ENCODE data around the gene WASHC4.

The WASHC4 gene

DNA sequence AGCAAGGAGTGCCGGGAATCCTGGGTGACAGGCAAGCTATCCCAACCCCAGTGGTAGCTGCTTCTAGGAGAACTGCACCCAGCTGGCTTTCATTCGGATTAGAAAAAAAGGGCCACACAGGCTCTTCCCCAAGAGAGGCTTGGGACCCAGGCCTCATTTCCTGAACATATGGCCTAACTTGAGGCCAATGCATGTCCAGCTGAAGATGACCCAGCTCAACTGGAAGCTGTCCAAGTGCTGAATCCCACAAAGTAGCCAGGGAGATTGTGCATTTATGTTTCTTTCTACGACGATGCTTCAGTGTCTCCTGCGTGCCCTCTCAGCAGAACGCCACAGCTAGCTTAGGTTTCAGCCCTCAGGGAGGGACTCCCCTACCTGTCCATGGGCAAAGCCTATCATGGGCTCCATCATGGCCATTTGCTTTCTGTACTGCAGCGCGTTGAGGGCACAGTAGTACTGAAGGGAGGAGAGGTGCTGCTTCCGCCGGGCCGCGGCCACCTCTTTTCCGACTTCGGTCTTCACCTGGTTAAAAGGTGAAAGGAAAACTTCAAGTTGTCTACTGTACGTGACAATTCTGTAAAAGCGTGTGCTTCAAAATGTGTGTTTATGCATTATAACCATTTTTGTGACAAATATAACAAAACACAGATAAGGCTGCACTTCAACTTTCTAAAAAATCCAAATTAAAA, 99.3 kb downstream of the WASHC4 start:
- H3K4me3 ChIP-seq (ENCODE audit: low read depth, low read length) = no peak overlapping the region
- in situ Hi-C loops (cut with HindIII; ENCODE audit: low sequenced_read_pairs) = no loop called here
- DNase-seq (ENCODE audit: low read depth) = no peak
- TF ChIP-seq, protein P1, sequence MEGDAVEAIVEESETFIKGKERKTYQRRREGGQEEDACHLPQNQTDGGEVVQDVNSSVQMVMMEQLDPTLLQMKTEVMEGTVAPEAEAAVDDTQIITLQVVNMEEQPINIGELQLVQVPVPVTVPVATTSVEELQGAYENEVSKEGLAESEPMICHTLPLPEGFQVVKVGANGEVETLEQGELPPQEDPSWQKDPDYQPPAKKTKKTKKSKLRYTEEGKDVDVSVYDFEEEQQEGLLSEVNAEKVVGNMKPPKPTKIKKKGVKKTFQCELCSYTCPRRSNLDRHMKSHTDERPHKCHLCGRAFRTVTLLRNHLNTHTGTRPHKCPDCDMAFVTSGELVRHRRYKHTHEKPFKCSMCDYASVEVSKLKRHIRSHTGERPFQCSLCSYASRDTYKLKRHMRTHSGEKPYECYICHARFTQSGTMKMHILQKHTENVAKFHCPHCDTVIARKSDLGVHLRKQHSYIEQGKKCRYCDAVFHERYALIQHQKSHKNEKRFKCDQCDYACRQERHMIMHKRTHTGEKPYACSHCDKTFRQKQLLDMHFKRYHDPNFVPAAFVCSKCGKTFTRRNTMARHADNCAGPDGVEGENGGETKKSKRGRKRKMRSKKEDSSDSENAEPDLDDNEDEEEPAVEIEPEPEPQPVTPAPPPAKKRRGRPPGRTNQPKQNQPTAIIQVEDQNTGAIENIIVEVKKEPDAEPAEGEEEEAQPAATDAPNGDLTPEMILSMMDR (IDR thresholded peaks at IDR 0.05; ENCODE audit: low read depth, low read length, missing control alignments) = no peak

DNA sequence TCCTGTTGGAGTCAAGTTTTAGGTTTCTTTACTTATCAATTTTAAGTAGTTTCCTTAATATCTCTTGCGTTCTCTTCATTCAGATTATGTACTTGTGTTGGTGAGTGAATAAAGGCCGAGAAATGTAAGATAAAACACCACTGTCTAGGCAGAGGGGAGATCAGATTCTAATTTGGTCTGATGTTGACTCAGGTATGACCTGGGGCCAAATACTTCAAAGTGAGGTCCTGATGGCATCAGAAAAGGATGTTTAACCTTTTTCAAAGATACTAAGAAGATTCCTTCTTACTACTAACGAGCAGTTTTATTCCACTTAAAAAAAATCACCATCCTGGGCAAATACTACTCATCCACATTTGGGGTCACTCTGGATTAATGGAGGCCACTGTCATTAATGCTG, 101.6 kb downstream of the WASHC4 start:
- H3K4me3 ChIP-seq (ENCODE audit: low read depth, low read length) = no peak overlapping the region
- no peak for DNase-seq (ENCODE audit: low read depth)
- in situ Hi-C loops (cut with HindIII; ENCODE audit: low sequenced_read_pairs) = no loop called here
- TF ChIP-seq, protein P1 (IDR thresholded peaks at IDR 0.05; ENCODE audit: low read depth, low read length, missing control alignments) = no peak

DNA sequence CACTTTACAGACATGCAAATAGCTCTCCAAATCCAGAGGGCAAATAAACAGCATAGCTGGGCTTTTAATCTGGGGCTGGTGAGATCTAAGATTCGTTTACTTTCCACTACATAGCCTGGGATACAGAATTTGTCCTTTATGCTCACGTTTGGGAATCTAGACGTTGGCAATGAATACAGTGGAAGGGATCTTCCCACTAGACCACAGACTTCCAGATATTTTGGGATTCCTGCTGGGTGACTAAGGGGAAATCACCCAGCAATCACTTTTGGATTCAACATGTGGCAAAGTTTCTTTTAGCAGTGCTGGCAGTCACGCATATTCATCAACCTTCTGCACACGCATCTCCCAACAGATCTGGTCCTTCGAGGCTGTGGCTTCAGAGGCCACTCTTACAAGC, 104.9 kb downstream of the WASHC4 start:
- in situ Hi-C loops (cut with HindIII; ENCODE audit: low sequenced_read_pairs) = no loop called here
- no peak overlapping the region for H3K4me3 ChIP-seq (ENCODE audit: low read depth, low read length)
- TF ChIP-seq, protein P1 (IDR thresholded peaks at IDR 0.05; ENCODE audit: low read depth, low read length, missing control alignments) = no peak

DNA sequence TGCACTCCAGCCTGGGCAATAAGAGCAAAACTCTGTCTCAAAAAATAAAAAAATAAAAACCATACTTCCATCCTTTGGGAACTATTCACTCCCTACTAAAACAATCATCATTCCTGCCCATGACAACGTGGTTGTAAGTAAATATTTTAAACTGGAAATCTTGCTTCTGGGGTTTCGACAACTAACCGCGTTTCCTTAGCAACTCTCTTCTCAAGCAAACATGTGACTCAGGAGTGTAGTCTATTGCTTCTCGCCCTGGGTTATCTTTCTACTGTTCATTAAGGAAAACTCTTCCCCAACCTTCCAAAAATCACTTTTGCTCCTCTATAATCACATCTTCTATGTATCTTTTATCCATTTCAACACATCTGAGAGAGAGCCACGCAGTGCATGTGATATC, 106.6 kb downstream of the WASHC4 start:
- in situ Hi-C loops (cut with HindIII; ENCODE audit: low sequenced_read_pairs) = no loop called here
- TF ChIP-seq, protein P1 (IDR thresholded peaks at IDR 0.05; ENCODE audit: low read depth, low read length, missing control alignments) = no peak
- DNase-seq (ENCODE audit: low read depth) = no peak
- no peak overlapping the region for H3K4me3 ChIP-seq (ENCODE audit: low read depth, low read length)

More for the DNA sequence above, 104.9 kb downstream of the WASHC4 start:
- DNase-seq (ENCODE audit: low read depth) = no peak

DNA sequence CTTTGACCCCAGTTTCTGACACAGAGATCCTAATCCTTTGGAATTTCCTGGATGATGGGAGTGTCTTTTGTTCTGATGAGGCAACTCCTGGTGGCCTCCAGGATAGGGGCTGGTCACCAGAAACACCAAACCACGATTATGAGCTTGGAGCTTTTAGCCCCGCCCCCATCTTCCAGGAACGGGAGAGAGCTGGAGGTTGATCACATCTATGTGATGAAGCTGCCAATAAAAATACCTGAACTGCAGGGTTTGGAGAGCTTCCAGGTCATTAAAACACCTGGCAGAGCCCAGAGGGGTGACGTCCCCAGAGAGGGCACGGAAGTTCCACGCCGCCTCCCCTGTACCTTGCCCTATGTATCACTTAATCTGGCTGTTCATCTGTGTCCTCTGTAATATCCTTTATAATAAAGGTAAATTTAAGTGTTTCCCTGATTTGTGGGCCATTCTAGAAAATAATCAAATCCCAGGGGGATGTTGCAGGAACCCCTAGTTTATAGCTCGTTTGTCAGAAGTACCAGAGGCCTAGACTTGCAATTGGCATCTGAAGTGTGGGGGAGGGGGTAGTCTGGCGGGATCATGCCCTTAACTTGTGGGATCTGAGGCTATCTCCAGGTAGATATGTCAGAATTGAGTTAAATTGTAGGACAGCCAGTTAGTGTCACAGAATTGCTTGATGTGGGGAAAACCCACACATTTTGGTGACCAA, 107.3 kb downstream of the WASHC4 start:
- TF ChIP-seq, protein P1 (IDR thresholded peaks at IDR 0.05; ENCODE audit: low read depth, low read length, missing control alignments) = no peak
- no peak overlapping the region for H3K4me3 ChIP-seq (ENCODE audit: low read depth, low read length)
- in situ Hi-C loops (cut with HindIII; ENCODE audit: low sequenced_read_pairs) = no loop called here
- no peak for DNase-seq (ENCODE audit: low read depth)

DNA sequence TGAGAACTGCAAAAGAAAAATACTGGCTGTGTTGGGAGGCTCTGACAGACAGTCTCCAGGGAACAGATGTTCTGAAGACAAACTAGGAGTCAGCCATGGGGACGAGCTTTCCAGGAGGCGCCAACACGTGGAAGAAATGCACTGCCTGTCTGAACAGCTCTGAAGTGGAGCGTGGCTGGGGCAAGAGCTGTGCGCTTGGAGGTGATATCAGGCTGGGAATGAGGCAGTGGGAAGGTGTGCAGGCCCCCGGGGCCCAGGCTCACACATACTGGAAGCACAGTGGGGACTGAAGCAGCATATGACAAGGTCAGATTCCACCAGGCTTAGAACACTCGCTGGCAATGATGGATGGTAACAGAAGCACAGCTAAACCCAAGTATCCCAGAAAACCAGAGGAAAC, 110.9 kb downstream of the WASHC4 start:
- DNase-seq (ENCODE audit: low read depth) = no peak
- H3K4me3 ChIP-seq (ENCODE audit: low read depth, low read length) = no peak overlapping the region
- TF ChIP-seq, protein P1 (IDR thresholded peaks at IDR 0.05; ENCODE audit: low read depth, low read length, missing control alignments) = no peak

More for the DNA sequence above, 110.9 kb downstream of the WASHC4 start:
- in situ Hi-C loops (cut with HindIII; ENCODE audit: low sequenced_read_pairs) = no loop called here

Data from astrocyte of the cerebellum (primary cell).